ENCODE data around the gene PITRM1. TPM values are rescaled to one million over a fixed set of nuclear protein-coding genes. Genes with fewer than 3 reads are reported as not detected.

The PITRM1 gene
- polyA plus RNA-seq, 2 of the 4 experiments (the other 2 are of a cell fraction): 45.9 to 64.5 TPM

- no peak overlapping the region for H3K4me2 ChIP-seq
- H3K27ac ChIP-seq: 0 out of 6 replicates have a peak overlapping the region, but pooled peaks of 1 of the 2 experiments have one; percentile 1
- TF ChIP-seq CBX2 (IDR thresholded peaks at IDR 0.05; ENCODE audit: borderline replicate concordance, low read depth): no peak
- no peak for TF ChIP-seq RFX5 (IDR thresholded peaks at IDR 0.05)
- TF ChIP-seq HOXB13 (CRISPR knock-in tag; IDR thresholded peaks at IDR 0.05; ENCODE audit: low read depth): no peak
- no peak for TF ChIP-seq HES2 (IDR thresholded peaks at IDR 0.05)
- TF ChIP-seq ZSCAN20 (CRISPR knock-in tag; IDR thresholded peaks at IDR 0.05): no peak
- TF ChIP-seq PHF8 (IDR thresholded peaks at IDR 0.05; ENCODE audit: borderline replicate concordance, low read depth): no peak
- no peaks in the 10 kb centered on the region for H3K9me3 ChIP-seq
- WGBS (ENCODE audit: missing lambda C conversion rate): 94% methylated on average over 24 of the region's 24 CpGs
- H3K4me3 ChIP-seq: no peak overlapping the region
- FAIRE-seq (no peak), DNase-seq (ENCODE audit: low read depth in 1 of 2, low spot score in 1 of 2) (no peak), ATAC-seq (peak in 1 of 2 experiments; percentile 2; a peak in 1 of 6 replicates)
- ChIA-PET POLR2A (no interaction called here), CTCF (interaction anchor here (2.3 kb wide), 1 partner anchor 9 kb away, joined by 8 read pairs; no protein-coding TSS in a partner anchor)
- H3K4me1 ChIP-seq: peaks cover 28% of the 10 kb centered on the region
These were observed 44.0 kb downstream of the PITRM1 start for GRCh38 chr10:3128379-3129130.

- no peaks in the 10 kb centered on the region for H3K9me3 ChIP-seq
- FAIRE-seq (no peak), ATAC-seq (no peak), DNase-seq (ENCODE audit: low read depth in 1 of 2, low spot score in 1 of 2) (no peak)
- 0 out of 6 replicates have a peak overlapping the region, but pooled peaks of 1 of the 2 experiments have one; percentile 1 for H3K27ac ChIP-seq
- WGBS (ENCODE audit: missing lambda C conversion rate): 78% methylated on average over 9 of the region's 10 CpGs
- TF ChIP-seq HEYL (CRISPR knock-in tag; IDR thresholded peaks at IDR 0.05): no peak
- TF ChIP-seq NFE2L2 (conservative IDR thresholded peaks at IDR 0.05; ENCODE audit: low read length): no peak
- TF ChIP-seq RFX5 (IDR thresholded peaks at IDR 0.05): no peak
- TF ChIP-seq ZSCAN20 (CRISPR knock-in tag; IDR thresholded peaks at IDR 0.05): no peak
- no peak for TF ChIP-seq NPAS2 (CRISPR knock-in tag; IDR thresholded peaks at IDR 0.05; ENCODE audit: borderline replicate concordance)
- TF ChIP-seq ATOH8 (CRISPR knock-in tag; IDR thresholded peaks at IDR 0.05; ENCODE audit: low read depth): no peak
- no peak for TF ChIP-seq RNF2 (IDR thresholded peaks at IDR 0.05; ENCODE audit: borderline replicate concordance, low read depth)
- no peak for TF ChIP-seq PBX3 (IDR thresholded peaks at IDR 0.05)
- H3K4me2 ChIP-seq: no peak overlapping the region
- POLR2A ChIA-PET: no interaction called here
- H3K4me3 ChIP-seq: no peak overlapping the region
- CTCF ChIA-PET: no interaction called here
- H3K4me1 ChIP-seq: peaks cover 28% of the 10 kb centered on the region
These were observed 44.7 kb downstream of the PITRM1 start for GRCh38 chr10:3127921-3128320.

GRCh38 chr10:3126741-3127346 lies 45.7 kb downstream of the PITRM1 start:
- H3K27ac ChIP-seq: peak overlapping the region in 1 of 2 experiments; percentile 37; a peak in 2 of 6 replicates
- ChIA-PET CTCF (interaction anchor here (0.7 kb wide), 1 partner anchor 83 kb away, joined by 3 read pairs; no protein-coding TSS in a partner anchor), POLR2A (no interaction called here)
- DNase-seq (ENCODE audit: low read depth in 1 of 2, low spot score in 1 of 2) (no peak), FAIRE-seq (no peak), ATAC-seq (no peak)
- H3K4me2 ChIP-seq: no peak overlapping the region
- no peak overlapping the region for H3K4me3 ChIP-seq
- H3K4me1 ChIP-seq: peaks cover 29% of the 10 kb centered on the region
- TF ChIP-seq ZC3H11A (IDR thresholded peaks at IDR 0.05): no peak
- no peak for TF ChIP-seq PBX3 (IDR thresholded peaks at IDR 0.05)
- no peak for TF ChIP-seq MYC (IDR thresholded peaks at IDR 0.05; ENCODE audit: borderline replicate concordance, low read length)
- no peak for TF ChIP-seq MAX (IDR thresholded peaks at IDR 0.05)
- no peak for TF ChIP-seq SMC3 (IDR thresholded peaks at IDR 0.05)
- H3K9me3 ChIP-seq: no peaks in the 10 kb centered on the region
- 84% methylated on average over 24 of the region's 25 CpGs for WGBS (ENCODE audit: missing lambda C conversion rate)
